Activated CD4-positive, alpha-beta T cell treated with anti-CD3 and anti-CD28 coated beads, Interleukin-2, Interleukin-4, amounts not matched to agents 100 ng/mL and 50 ng/mL, durations not matched to agents 16 hours and 8 hours (primary cell): Measurements from ENCODE around the gene SYT6.

Experiments
- DNase-seq: peaks from one replicate; pipeline ENCODE4 v3.0.0-alpha.2; 2020; ENCODE audit warnings: low spot score

The SYT6 gene

GRCh38 chr1:114154146-114154962 is 685 bp upstream of the SYT6 start:
- no peak for DNase-seq

GRCh38 chr1:114152508-114153260 is 985 bp downstream of the SYT6 start:
- no peak for DNase-seq

- DNase-seq = no peak
Measured at GRCh38 chr1:114152089-114152507, 1.6 kb downstream of the SYT6 start.

GRCh38 chr1:114150016-114150415 is 3.7 kb downstream of the SYT6 start:
- DNase-seq = no peak

- DNase-seq = no peak
Measured at GRCh38 chr1:114149211-114149610, 4.5 kb downstream of the SYT6 start.

- DNase-seq = no peak
Measured at GRCh38 chr1:114145504-114146151, 8.0 kb downstream of the SYT6 start.

- DNase-seq = no peak
Measured at GRCh38 chr1:114144016-114144415, 9.7 kb downstream of the SYT6 start.

- DNase-seq = no peak
Measured at GRCh38 chr1:114139540-114139939, 14.1 kb downstream of the SYT6 start.

- no peak for DNase-seq
Measured at GRCh38 chr1:114137497-114137896, 16.2 kb downstream of the SYT6 start.

GRCh38 chr1:114135786-114136185 is 17.9 kb downstream of the SYT6 start:
- DNase-seq = no peak

- no peak for DNase-seq
Measured at GRCh38 chr1:114134518-114134917, 19.2 kb downstream of the SYT6 start.

- no peak for DNase-seq
Measured at GRCh38 chr1:114133129-114133528, 20.5 kb downstream of the SYT6 start.

- DNase-seq = no peak
Measured at GRCh38 chr1:114131526-114132220, 22.0 kb downstream of the SYT6 start.

GRCh38 chr1:114130846-114131525 is 22.7 kb downstream of the SYT6 start:
- no peak for DNase-seq

GRCh38 chr1:114130213-114130612 is 23.5 kb downstream of the SYT6 start:
- no peak for DNase-seq

GRCh38 chr1:114128293-114128692 is 25.4 kb downstream of the SYT6 start:
- no peak for DNase-seq

GRCh38 chr1:114126261-114127095 is 27.2 kb downstream of the SYT6 start:
- DNase-seq = no peak

- DNase-seq = no peak
Measured at GRCh38 chr1:114124644-114125043, 29.0 kb downstream of the SYT6 start.

GRCh38 chr1:114122941-114123618 is 30.6 kb downstream of the SYT6 start:
- no peak for DNase-seq

- DNase-seq = no peak
Measured at GRCh38 chr1:114118351-114118990, 35.2 kb downstream of the SYT6 start.
